HK-2 (cell line): ENCODE data around the gene GBGT1.

ENCODE experiments used
- DNase-seq: peaks from one replicate; pipeline ENCODE4 v3.0.0-alpha.2; 2018; ENCODE audit not compliant: unreplicated experiment

The GBGT1 gene

DNA sequence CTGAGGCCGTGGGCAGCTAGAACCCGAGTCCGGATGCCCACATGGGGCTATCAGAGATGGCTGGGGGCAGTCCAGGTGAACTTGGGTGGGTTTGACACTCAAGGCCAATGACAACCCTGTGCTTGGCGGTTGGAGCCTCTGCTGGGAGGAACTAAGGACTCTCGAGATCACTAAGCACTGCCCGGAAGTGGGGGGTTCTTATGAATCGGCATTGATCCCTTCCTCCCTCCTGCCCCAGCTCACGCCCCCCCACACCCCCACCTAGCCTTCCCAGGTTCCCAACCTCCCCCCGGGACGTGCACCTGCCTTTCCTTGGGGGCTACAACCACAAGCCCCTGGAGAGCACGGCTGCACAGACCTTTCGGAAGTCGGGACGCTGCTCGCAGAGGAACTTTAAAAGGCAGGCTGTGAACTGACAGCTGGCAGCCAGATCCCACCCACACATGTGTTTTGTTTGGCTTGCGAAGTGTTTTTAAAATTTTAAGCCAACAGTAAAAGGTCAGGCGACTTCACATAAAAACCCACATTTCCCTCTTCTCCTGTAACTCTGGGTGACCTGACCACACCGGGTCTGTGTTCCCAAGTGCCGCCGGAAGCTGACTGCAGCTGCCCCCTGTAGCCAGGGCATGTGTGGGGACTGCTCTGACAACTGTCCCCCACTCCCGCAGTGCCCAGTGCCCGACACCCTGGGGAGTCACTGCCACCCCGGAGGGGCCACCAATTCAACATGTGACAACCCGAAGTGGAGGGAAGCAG, 37.6 kb downstream of the GBGT1 start:
- DNase-seq: no peak

DNA sequence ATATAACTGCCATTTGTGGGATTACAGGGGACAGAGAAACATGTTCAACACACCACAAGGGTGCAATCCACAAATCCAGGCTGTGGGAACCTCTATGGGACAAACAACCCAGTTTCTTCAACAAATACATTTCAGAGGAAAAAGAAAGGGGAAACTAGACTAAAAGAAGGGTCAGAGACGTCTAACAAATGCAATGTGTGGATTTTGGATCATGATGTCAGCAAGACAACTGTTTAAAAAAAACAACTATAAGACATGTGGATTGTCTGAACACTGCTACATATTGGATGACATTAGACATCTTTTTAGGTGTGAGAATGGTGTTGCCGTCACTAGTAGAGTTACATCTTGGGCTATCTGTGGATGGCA, 38.8 kb downstream of the GBGT1 start:
- DNase-seq: no peak

DNA sequence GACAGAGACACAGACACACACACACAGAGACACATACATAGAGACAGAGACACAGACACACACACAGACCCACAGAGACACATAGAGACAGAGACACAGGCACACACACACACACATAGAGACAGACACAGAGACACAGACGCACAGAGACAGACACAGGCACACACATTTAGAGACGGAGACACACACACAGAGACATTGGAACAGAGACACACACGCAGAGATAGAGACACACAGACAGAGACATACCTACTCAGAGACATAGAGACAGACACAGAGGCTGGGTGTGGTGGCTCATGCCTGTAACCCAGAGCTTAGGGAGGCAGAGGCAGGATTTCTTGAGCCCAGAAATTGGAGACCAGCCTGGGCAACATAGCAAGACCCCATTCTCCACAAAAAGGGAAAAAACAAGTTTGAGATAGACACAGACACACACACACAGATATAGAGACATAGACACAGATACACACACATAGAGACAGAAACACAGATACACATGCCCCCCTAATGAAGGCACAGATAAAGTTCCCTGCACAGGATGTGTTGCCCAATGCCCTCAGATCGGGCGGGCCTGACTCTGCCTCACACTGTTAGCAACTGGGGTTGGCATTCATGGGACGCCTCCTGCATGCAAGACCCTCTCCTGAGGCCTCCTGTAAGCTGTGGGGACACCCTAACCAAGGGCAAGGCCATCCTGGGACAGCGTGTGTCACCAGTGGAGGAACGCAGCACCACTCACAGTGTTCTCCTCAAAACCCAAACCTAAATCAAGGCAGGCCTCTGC, 39.4 kb downstream of the GBGT1 start:
- no peak for DNase-seq

DNA sequence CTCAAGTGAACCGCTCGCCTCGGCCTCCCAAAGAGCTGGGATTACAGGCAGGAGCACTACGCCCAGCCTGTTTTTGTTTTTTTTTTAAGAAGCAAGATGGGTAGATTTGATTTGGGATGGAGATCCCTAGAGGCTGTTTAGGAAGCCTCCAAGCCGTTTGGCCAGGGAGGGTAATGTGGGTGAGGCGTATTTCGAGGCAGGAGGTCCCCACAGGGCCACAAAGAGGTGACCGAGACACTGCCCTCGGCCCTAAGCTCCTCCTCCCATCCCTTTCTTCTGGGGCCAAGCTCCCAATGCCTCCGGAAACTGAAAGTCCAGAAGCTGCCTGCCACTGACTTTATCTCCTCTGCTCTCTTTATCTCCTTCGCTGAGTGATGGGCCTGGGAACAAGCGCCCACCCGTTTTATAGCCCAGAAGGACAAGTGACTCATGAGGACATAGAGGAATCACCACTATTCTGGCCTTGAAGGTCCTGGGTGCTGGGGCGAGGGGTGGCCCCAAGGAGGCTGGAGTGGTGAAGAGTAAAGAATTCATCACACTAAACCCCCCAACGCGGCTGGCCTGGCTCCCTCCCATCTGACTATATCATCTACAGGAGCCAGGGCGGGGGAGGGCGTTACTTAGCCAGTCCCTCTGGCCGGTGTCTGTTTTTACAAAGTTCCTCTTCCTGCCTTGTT, 40.6 kb downstream of the GBGT1 start:
- no peak for DNase-seq

DNA sequence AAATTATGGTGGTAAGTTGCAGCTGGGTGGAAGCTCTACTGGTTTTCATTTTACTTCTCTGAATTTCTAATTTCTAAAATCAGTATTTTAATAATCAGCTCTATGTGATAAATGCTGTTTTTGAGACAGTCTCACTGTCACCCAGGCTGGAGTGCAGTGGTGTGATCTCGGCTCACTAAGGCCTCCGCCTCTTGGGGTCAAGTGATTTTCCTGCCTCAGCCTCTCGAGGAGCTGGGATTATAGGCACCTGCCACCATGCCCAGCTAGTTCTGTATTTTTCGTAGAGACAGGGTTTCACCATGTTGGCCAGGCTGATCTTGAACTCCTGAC, 41.1 kb downstream of the GBGT1 start:
- DNase-seq: no peak

DNA sequence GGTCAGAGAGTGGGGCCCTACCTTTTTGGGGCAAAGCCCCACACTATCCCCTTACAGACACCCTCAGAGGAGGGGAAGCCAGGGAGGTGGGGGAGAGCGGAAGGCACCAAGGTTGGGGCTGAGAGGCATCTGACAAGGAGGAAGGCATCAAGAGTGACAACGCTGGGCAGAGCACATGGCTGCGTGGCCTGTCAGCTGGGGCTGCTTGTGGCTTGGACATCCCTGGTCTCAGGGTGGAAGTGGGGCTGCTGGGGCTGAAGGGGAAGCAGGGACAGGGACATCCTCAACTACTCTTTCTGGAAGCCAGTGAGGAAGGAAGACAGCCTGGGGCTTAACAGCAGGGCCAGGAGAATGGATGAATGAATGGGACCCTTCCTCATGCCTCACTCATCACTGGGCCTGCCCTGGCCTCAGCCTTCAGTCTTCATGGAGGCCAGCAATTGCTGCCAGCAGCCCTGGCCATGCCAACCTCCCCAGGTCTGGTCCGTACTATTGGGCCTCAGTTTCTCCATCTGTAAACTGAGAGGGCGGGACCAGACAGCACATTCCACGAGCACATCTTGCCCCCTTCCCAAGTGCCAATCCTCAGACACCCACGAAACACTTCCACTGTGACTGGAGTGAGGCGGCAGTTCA, 41.7 kb downstream of the GBGT1 start:
- DNase-seq: no peak

DNA sequence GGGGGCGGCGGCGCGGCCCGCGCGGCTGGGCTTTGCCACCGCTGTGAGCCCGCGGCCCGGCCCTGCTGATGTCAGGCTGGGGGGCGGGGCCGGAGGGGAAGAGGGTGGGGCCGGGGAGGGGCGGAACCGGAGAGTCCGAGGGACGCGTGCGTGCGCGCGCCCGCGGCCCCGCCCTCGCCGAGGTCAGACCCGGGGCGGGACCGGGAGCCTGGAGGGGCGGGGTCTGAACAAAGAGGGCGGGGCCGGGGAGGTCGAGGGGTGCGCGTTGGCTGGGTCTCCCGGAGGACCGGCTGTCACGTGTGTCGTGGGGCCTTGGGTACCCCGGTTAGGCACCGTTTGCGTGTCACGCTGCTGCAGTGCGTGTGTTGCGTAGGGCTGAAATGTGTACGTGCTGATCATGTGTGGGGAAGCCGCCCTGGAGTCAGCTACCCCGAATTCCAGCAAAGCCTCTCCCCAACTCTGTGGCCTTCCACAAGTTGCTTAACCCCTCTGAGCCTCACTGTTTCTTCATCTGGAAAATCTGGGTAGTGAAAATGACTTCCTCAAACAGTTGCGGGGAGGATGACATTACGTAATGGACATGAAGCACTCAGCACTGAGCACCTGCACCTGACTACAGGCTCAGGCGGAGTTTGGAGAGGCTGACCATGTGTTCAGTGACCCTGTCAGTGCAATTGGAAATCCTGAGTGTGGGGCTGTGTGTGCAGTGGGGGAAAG, 42.4 kb downstream of the GBGT1 start, which contains the start of gene RALGDS:
Gene RALGDS, minus strand, starts transcription at position 43 of the 717 bp plus-strand sequence. CDS start 86 bp downstream, outside the sequence.
- peak; percentile 84 for DNase-seq

DNA sequence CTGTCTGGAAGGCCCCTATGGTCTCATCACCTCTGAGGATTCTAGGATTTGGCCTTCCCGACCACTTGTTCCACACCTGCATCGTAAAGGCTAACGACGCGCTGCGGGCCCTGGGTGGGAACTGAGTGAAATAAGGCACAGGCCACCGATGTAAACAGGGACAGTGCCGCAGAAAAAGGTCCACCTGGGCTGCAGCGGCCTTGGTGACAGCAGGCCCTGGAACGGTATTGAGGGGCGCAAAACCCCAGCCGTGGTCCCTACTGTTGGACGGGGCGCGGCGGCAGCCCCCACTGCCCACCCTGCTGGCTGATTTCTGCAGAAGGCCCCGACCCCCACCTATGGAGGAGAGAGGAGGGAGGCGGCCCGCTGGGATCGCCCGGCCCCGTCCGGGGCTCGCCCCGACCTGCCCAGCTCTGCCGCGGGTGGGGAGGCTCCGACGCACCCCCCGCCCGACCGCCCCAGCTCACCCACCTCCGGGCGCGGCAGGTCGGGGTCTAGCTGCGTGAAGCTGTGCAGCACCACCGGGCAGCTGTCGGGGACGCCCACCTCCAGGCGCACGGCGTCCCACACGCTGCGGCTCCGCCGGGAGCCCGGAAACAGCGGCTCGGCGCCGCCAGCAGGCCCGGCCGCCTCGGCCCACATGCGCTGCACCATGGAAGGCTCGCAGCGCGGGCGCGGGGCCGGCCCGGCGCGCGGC, 43.1 kb downstream of the GBGT1 start:
- DNase-seq: no peak

DNA sequence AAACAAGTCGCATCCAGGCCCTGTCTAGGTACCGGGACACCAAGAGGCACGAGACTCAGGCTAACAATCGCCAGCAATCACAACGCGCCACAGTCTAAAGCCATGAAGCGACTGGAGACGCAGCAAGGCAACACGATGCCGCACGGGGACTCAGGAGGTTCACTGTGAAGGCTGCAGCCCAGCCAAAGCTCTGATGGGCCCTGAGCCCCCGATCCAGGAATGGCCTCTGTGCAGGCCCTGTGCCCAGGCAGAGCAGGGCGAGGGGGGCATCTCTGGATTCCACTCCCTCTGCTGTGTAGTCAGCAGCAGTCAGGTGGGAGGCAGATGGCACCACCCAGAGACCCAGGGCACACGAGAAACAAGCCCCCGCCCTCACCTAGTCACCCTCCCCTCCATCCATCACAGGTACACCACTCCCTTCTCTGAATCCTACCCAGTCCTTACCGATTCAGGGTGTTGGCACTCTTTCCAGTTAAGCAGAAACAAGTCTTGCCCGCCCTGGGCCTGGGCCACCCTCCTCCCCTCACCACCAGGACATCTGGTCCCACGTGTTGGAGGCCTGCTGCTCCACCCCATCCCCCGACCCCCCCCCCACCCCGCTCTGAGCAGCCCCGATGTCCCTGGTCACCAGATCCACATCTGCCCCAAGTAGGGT, 43.7 kb downstream of the GBGT1 start:
- no peak for DNase-seq

DNA sequence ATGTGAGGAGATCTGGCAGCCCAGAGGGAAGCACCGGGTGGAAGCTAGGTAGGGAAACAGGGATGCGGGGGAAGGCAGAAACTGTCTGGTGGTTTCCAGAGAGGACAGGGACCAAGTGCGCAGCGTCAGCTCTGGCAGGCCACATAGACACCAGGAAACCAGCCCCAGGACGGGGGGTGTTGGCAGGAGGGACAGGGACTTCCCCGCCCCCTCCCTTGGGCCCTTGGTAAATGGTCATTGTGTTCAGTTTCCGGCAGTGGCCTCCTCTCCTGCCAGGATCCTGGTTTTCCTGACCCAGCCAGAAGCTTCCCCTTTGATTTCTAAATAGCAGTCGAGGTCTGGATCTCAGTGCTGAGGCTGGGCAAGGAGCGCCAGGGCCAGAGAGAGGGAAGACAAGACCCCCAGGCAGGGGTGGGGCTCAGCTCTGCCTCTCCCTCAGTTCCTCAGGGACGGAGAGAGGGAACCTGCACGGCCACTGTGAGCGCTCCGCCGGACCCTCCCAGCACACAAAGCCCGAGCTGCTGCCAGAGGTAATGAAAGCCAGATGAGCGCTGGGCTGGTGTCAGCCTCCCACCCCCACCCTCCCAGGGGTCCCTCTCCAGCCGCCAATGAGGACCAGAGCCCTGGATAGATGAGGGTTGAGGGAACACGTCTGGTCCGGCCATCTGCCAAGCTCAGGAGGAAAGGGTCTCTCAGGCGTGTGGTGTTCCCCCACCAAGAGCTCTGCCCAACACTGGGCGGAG, 44.4 kb downstream of the GBGT1 start:
- DNase-seq: no peak

DNA sequence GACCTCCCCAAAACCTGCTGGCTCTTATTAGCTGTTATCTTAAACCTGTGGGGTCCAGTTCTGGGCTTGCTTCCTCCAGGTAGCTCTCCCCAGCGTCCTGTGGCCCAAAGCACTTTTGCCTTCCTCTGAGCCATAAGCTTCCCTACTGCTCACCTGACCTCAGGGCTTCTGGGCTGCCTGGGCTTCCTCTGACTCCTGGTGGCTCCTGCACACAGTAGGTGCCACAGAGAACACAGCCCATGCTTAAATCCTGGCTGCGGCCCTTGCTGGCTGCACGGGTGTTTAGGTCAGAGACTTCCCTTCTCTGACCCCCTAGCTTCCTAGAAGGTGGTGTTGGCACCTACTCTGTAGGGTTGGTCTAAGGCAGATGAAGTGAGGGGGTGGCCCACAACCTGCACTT, 45.1 kb downstream of the GBGT1 start:
- DNase-seq: no peak

DNA sequence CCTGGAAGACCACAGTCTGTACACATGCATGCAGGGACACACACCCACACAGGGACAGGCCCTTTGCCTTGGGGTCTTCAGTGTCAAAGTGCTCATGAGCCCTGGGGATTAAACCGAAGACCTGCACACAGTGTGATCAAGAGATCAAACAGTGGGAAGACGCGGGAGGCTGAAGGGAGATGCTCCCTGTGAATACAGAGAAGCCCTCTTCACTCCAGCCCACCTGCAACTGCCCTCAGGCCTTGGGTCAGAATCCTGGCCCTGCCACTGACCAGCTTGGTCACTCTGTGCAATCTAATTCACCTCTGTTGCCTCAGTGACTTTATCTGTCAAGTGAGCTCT, 45.6 kb downstream of the GBGT1 start:
- DNase-seq: no peak

DNA sequence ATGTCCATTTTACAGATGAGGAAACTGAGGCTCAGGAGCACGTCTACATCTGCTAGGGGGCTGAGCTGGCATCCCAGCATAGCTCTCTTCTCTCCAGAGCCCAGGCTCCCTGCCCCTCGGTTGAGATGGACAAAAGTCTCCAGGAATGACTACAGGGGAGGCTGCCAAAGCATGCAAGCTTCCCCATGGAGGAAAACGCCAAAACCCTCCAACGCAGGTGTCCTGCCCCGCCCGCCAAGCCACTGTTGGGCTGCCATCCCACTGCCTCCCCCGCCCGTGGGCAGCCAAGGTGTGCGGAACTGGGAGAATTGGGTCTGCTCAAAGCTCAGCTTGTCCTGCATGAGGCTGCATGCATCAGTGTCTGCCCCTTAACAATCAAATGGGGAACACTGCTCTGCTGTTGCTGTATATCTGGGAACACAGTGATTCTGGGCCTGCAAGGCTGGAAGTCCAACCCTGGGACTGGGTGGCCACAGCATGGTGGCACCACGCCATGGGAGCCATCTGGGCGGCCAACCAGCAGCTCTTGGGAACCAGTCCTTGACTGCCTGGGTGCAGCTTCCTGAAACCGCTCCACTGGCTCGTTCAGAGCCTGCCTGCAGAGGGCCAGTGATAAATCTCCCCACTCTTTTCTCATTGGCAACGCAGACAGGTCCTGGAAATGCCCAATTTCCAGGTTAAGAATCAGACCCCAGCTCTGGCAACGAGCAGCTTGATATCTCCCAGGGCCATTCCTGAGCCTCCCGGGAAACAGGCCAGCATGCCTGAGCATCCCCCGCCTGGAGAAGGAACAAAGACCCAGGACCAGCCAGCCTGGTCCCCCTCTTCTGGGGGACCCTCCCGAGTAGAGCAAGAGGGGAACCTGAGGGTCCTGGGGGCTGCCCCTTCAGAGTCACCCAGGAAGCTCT, 46.2 kb downstream of the GBGT1 start:
- no peak for DNase-seq

DNA sequence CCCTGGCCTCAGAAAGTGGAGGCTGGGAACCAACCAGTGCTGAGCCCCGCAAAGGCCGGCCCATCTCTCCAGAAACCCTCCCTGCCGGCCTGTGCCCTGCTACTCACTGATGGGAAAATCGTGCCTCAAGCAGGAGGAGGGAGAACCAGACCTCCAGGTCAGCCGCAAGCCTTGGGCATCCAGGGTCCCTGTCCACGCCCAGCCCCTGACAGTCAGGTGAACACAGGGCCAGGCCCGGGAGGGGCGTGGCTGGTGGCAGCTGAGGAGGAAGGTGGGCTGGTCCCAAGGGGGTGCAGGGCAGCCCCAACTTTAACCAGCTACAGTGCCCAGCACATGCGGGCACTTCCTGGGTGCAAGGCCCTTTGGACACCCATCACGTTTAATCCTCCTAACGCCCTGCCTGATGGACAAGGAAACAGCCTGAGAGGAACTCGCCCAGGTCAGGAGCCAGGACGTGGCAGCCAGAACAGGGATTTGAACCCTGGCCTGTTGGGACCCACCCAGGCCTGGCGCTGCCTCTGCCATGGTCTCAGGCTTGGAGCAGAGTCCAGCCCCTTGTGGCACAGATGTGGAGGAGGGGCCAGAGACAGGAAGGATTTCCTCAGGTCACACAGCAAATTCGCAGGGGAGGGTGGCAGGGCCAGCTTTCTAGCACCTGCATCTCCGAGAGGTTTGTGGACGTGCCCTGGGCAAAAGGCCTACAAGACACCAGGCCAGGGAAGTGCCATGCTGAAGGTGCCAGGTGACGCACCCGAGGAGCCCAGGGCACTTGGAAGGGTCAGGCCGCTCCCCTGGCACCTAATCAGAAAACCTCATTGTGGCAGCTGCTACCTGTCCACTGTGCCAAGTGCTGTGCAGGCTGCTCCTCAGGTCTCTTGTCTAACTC, 47.1 kb downstream of the GBGT1 start:
- DNase-seq: no peak

DNA sequence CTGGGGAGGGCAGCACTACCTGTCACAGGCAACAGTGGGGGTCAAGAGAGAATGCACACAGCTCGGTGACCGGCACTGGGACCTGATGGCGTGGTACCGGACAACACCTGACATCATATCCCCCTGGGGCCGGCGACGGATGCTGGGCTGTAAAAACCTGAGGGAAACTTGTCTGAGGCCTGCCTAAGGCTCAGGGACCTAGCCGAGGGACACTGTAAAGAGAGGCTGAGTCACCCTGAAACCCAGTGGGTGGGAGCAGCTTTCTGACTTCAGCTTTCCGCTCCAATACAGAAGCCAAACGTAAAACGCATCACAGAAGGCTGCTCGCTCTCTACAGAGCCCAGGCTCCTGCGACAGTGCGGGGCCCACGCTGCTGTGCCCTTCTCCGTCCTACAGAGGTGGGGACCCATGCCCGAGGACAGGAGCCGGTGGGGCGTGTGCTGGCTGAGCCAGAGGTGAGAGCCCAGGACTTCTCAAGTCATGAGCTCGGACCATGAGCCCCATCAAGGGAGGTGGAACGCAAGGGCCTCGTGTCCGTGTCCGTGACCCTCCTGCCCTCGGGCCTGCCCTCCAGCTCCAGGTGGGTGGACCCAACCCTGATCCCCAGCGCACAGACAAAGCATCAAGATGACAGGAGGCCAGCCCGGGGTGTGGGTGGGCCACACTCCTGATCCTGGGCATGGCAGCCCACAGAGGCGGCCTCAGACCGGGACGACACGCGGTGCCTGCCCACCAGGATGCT, 47.9 kb downstream of the GBGT1 start:
- no peak for DNase-seq

DNA sequence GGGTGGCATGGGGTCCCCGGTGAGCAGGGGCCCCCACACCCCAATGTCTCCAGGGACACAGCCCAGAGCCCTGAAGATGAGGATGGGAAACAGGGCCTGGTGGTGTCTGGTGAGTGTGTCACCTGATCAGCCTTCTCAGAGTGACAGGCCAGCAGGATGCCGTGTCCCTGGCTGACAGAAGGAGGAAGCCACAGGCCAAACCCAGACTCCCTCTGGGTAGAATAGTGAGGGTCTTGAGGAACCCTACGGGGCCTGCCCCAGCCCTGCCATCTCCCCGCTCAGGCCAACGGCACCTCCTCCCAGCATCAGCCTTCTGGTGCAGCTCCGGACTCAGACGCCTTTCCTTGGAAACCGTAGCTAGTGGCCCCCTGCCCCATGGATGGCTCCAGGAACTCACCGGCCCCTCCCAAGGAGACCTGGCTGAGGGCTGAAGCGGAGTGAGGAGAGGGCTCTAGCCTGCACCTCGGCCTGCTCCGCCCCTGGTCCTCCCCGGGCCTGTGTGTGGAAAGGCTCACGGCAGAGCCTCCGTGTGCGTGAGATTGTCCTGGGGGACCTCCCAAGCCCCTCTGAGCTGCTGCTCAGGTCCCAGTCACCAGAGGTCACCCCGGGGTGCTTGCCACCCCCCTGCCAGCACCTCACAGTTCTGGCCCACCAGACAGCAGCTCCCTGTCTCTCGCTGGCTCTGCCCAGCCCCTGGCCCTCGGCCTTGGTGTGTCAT, 48.7 kb downstream of the GBGT1 start:
- DNase-seq: no peak
